H1 (cell line): Measurements from ENCODE around the gene PINLYP. TPM values are rescaled to one million over a fixed set of nuclear protein-coding genes. Genes with fewer than 3 reads are reported as not detected.

ENCODE experiments used
- CTCF ChIA-PET: fragments of 300-600 bp; sonication (Branson Sonifier 250); formaldehyde crosslinking; loops from one replicate; lab custom pipeline; 2021; ENCODE audit not compliant: partially characterized antibody; lab: Charles Lee
- POLR2A ChIA-PET: fragments of 300-600 bp; sonication (Branson Sonifier 250); formaldehyde crosslinking; loops from one replicate; lab custom pipeline; 2021; ENCODE audit warnings: inconsistent platforms; ENCODE audit not compliant: partially characterized antibody; lab: Charles Lee
- DNase-seq, 2 experiments: peaks; one replicate each; pipeline versions ENCODE4 v3.0.0 to v3.0.0-alpha.2; 2010 to 2022; ENCODE audit warnings: low spot score in 2 of 2, low read depth in 1 of 2, mixed read lengths in 1 of 2
- FAIRE-seq: peaks from 2 replicates; lab custom pipeline; 2011; peaks lifted over from hg19 to GRCh38; lab: Jason Lieb, UNC
- H2AFZ ChIP-seq: 2 replicates; pipeline ENCODE4 v1.8.1; 2012; ENCODE audit warnings: low read length, inconsistent platforms
- H2AK5ac ChIP-seq: 2 replicates; pipeline ENCODE4 v1.6.1; 2013; ENCODE audit warnings: low read depth, low read length
- H2BK120ac ChIP-seq: replicated peaks from 2 replicates; pipeline ENCODE3; 2013; ENCODE audit warnings: low read depth, low read length, inconsistent platforms
- H2BK12ac ChIP-seq: 2 replicates; pipeline ENCODE4 v1.6.1; 2013; ENCODE audit warnings: low read depth, low read length
- H2BK15ac ChIP-seq: 2 replicates; pipeline ENCODE4 v1.6.1; 2013; ENCODE audit warnings: low read length
- H2BK20ac ChIP-seq: 2 replicates; pipeline ENCODE4 v1.6.1; 2013; ENCODE audit warnings: low read length
- H2BK5ac ChIP-seq: 2 replicates; pipeline ENCODE4 v1.6.1; 2013; ENCODE audit warnings: low read depth, low read length
- H3K14ac ChIP-seq: 2 replicates; pipeline ENCODE4 v1.6.1; 2013; ENCODE audit warnings: inconsistent platforms; ENCODE audit not compliant: insufficient read length
- H3K18ac ChIP-seq: 2 replicates; pipeline ENCODE4 v1.6.1; 2013; ENCODE audit warnings: low read length; ENCODE audit errors: extremely low read depth
- H3K23ac ChIP-seq: 2 replicates; pipeline ENCODE4 v1.6.1; 2013; ENCODE audit warnings: inconsistent platforms; ENCODE audit not compliant: insufficient read length
- H3K23me2 ChIP-seq: 2 replicates; pipeline ENCODE4 v1.6.1; 2013; ENCODE audit warnings: low read depth, low read length
- H3K27ac ChIP-seq: 2 replicates; pipeline ENCODE4 v1.6.1; 2011; ENCODE audit warnings: low read depth, low read length, inconsistent platforms
- H3K27me3 ChIP-seq, 4 experiments: replicated peaks in 1 of 4; 1 replicate in 1 of 4; 2 replicates in 3 of 4; pipeline versions ENCODE4 v1.6.1 to v1.8.1; 2011 to 2013; ENCODE audit warnings: low read length in 3 of 4, mild to moderate bottlenecking in 3 of 4, inconsistent platforms in 2 of 4, mixed read lengths in 2 of 4, moderate library complexity in 1 of 4; ENCODE audit not compliant: control insufficient read depth in 3 of 4, insufficient read depth in 3 of 4; ENCODE audit errors: extremely low read depth in 1 of 4
- H3K36me3 ChIP-seq, 4 experiments: 2 replicates each; pipeline versions ENCODE4 v1.6.1 to v1.8.1; 2011 to 2013; ENCODE audit warnings: mild to moderate bottlenecking in 4 of 4, low read length in 3 of 4, moderate library complexity in 2 of 4, control low read depth in 1 of 4, inconsistent platforms in 1 of 4; ENCODE audit not compliant: insufficient read depth in 4 of 4, control insufficient read depth in 2 of 4
- H3K4ac ChIP-seq: replicated peaks from 2 replicates; pipeline ENCODE3; 2013; ENCODE audit warnings: low read length, low read depth, mixed read lengths, inconsistent platforms; ENCODE audit not compliant: insufficient read length
- H3K4me1 ChIP-seq, 4 experiments: replicated peaks in 1 of 4; 1 replicate in 1 of 4; 2 replicates in 3 of 4; pipeline versions ENCODE4 v1.6.1 to v1.8.1; 2011 to 2013; ENCODE audit warnings: low read length in 3 of 4, inconsistent platforms in 2 of 4, mixed read lengths in 1 of 4; ENCODE audit not compliant: insufficient read depth in 4 of 4, control insufficient read depth in 3 of 4
- H3K4me2 ChIP-seq, 2 experiments: 2 replicates each; pipeline versions ENCODE4 v1.6.1 to v1.8.1; 2011 to 2013; ENCODE audit warnings: low read depth in 2 of 2, low read length in 2 of 2, control low read depth in 1 of 2, inconsistent platforms in 1 of 2, mild to moderate bottlenecking in 1 of 2; ENCODE audit not compliant: insufficient read depth in 1 of 2
- H3K4me3 ChIP-seq, 4 experiments: fragments of 200-600, 300-600 bp in 1 of 4; sonication (generic), shearing (Covaris generic), sonication (Bioruptor Twin) in 1 of 4; 2 replicates each; pipeline versions ENCODE4 v1.5.1 to v1.8.1; 2011 to 2016; ENCODE audit warnings: low read length in 4 of 4, low read depth in 3 of 4, control low read depth in 2 of 4, inconsistent platforms in 2 of 4, mild to moderate bottlenecking in 2 of 4, mixed read lengths in 1 of 4, moderate library complexity in 1 of 4; ENCODE audit not compliant: insufficient read depth in 2 of 4; ENCODE audit errors: extremely low read depth in 1 of 4
- H3K56ac ChIP-seq: replicated peaks from 2 replicates; pipeline ENCODE3; 2013; ENCODE audit warnings: low read depth, mild to moderate bottlenecking, mixed read lengths, low read length, inconsistent platforms; ENCODE audit not compliant: insufficient read length
- H3K79me1 ChIP-seq: 2 replicates; pipeline ENCODE4 v1.6.1; 2013; ENCODE audit warnings: low read depth, low read length, control low read depth
- H3K79me2 ChIP-seq, 2 experiments: 2 replicates each; pipeline versions ENCODE4 v1.6.1 to v1.8.1; 2012 to 2013; ENCODE audit warnings: low read length in 2 of 2, mild to moderate bottlenecking in 2 of 2, inconsistent platforms in 1 of 2; ENCODE audit not compliant: insufficient read depth in 2 of 2, control insufficient read depth in 1 of 2
- H3K9ac ChIP-seq, 4 experiments: replicated peaks in 1 of 4; 1 replicate in 1 of 4; 2 replicates in 3 of 4; pipeline versions ENCODE4 v1.6.1 to v1.8.1; 2011 to 2013; ENCODE audit warnings: low read depth in 3 of 4, low read length in 3 of 4, control low read depth in 2 of 4, mild to moderate bottlenecking in 2 of 4, moderate library complexity in 2 of 4, inconsistent platforms in 1 of 4; ENCODE audit errors: extremely low read depth in 1 of 4
- H3K9me3 ChIP-seq, 2 experiments: 2 replicates each; pipeline versions ENCODE4 v1.6.1 to v1.8.1; 2012 to 2013; ENCODE audit warnings: mild to moderate bottlenecking in 2 of 2, moderate library complexity in 2 of 2, control low read depth in 1 of 2, inconsistent platforms in 1 of 2, low read depth in 1 of 2, low read length in 1 of 2, mixed read lengths in 1 of 2; ENCODE audit not compliant: insufficient read depth in 2 of 2
- H4K20me1 ChIP-seq, 2 experiments: replicated peaks in 1 of 2; 2 replicates each; pipeline versions ENCODE3 to v1.8.1; 2011 to 2013; ENCODE audit warnings: inconsistent platforms in 2 of 2, low read length in 2 of 2, mild to moderate bottlenecking in 1 of 2; ENCODE audit not compliant: insufficient read depth in 2 of 2, control insufficient read depth in 1 of 2
- H4K5ac ChIP-seq: 2 replicates; pipeline ENCODE4 v1.6.1; 2013; ENCODE audit warnings: low read length, low read depth, mixed read lengths, inconsistent platforms; ENCODE audit not compliant: insufficient read length
- H4K8ac ChIP-seq: 2 replicates; pipeline ENCODE4 v1.8.0; 2013; ENCODE audit warnings: mild to moderate bottlenecking, moderate library complexity, low read length, inconsistent platforms; ENCODE audit not compliant: insufficient read depth; ENCODE audit errors: extremely low read depth
- H4K91ac ChIP-seq: replicated peaks from 2 replicates; pipeline ENCODE3; 2013; ENCODE audit warnings: low read length, mixed read lengths, inconsistent platforms; ENCODE audit not compliant: insufficient read length
- BACH1 ChIP-seq: IDR thresholded peaks from 2 replicates; pipeline ENCODE4 v1.6.1; 2012; ENCODE audit warnings: low read length, improper control_type of control experiment
- BRCA1 ChIP-seq: IDR thresholded peaks from 2 replicates; pipeline ENCODE4 v1.6.1; 2012; ENCODE audit warnings: low read depth, low read length, improper control_type of control experiment
- CREB1 ChIP-seq: IDR thresholded peaks from 2 replicates; pipeline ENCODE4 v1.6.1; 2012; ENCODE audit warnings: inconsistent platforms
- HDAC6 ChIP-seq: IDR thresholded peaks from one replicate; pipeline ENCODE4 v1.7.1; 2012; ENCODE audit warnings: low read depth, mild to moderate bottlenecking, inconsistent platforms, low read length, moderate library complexity
- KDM1A ChIP-seq: fragments of 200-600, 300-600 bp; sonication (generic); IDR thresholded peaks from 2 replicates; pipeline ENCODE4 v1.7.1; 2016; ENCODE audit warnings: mild to moderate bottlenecking, low read length, borderline replicate concordance
- NANOG ChIP-seq: IDR thresholded peaks from 2 replicates; pipeline ENCODE4 v1.6.1; 2011; ENCODE audit warnings: low read length, low read depth, mild to moderate bottlenecking, inconsistent platforms; ENCODE audit not compliant: insufficient read depth, poor library complexity, severe bottlenecking
- POU5F1 ChIP-seq: IDR thresholded peaks from 2 replicates; pipeline ENCODE4 v1.6.1; 2011; ENCODE audit warnings: low read depth, mild to moderate bottlenecking, low read length, moderate library complexity
- SIX5 ChIP-seq: IDR thresholded peaks from 2 replicates; pipeline ENCODE4 v1.6.1; 2011; ENCODE audit warnings: mild to moderate bottlenecking, low read depth, low read length
- SP1 ChIP-seq: IDR thresholded peaks from 2 replicates; pipeline ENCODE4 v1.6.1; 2011; ENCODE audit warnings: low read depth, low read length
- SRF ChIP-seq: IDR thresholded peaks from 2 replicates; pipeline ENCODE4 v1.6.1; 2011; ENCODE audit warnings: mild to moderate bottlenecking, low read depth, low read length, moderate library complexity
- SUZ12 ChIP-seq: fragments of 200-600 bp; sonication (generic); IDR thresholded peaks from 2 replicates; pipeline ENCODE4 v1.6.1; 2012; ENCODE audit warnings: mild to moderate bottlenecking, inconsistent platforms, low read length, moderate library complexity, mixed read lengths
- USF2 ChIP-seq: IDR thresholded peaks from 2 replicates; pipeline ENCODE4 v1.6.1; 2011; ENCODE audit warnings: low read length, improper control_type of control experiment
- WGBS, 2 experiments: shearing (Covaris generic) in 1 of 2; methylation state at CpG; one replicate each; pipeline versions ENCODE4 v1.1.6 to v1.1.7; 2013 to 2015; ENCODE audit warnings: low lambda C conversion rate in 2 of 2, mixed read lengths in 2 of 2, inconsistent platforms in 1 of 2, low coverage in 1 of 2, missing lambda C conversion rate in 1 of 2; ENCODE audit not compliant: insufficient replicate concordance in 2 of 2, insufficient coverage in 1 of 2, insufficient read length in 1 of 2; ENCODE audit errors: extremely low coverage in 1 of 2, missing lambda C conversion rate in 1 of 2; 5-methylcytosine and 5-hydroxymethylcytosine counted together
- polyA plus RNA-seq, 7 experiments: library from polyadenylated mRNA; depleted of rRNA in 3 of 7; stranded (reverse) in 5 of 7; unstranded in 2 of 7; fragments of >200 nt in 5 of 7; fragments of 200-250 nt in 2 of 7; gene quantifications; 1 replicate in 5 of 7; 2 replicates in 1 of 7; 4 replicates in 1 of 7; pipeline versions ENCODE4 v1.2.1 to v1.2.3, GENCODE V29; 2011 to 2013; ENCODE audit warnings: missing spikeins in 2 of 7, mixed read lengths in 2 of 7
- total RNA-seq: library from RNA; stranded (reverse); fragmentation: NEBNext Ultra II Directional; extraction: Animal tissue kit (Norgen Biotek cat#: 25700); gene quantifications from 2 replicates; pipeline ENCODE4 v1.2.1, GENCODE V29; 2021

PINLYP gene
- total and polyA plus RNA-seq, 2 of the 8 experiments (the other 6 are each of a cell fraction or from before 2014, with no cell fraction given) = 7.5 to 31.3 TPM

GRCh38 chr19:43598445-43599240, 23.0 kb downstream of the PINLYP start:
- H3K4me3 ChIP-seq = no peak overlapping the region
- H3K14ac ChIP-seq = no peak overlapping the region
- 87% methylated on average over 17 of the region's 19 CpGs; no CpG with 5 or more reads in 1 of the 2 experiments for WGBS, 2 experiments
- no peaks in the 10 kb centered on the region for H3K27me3 ChIP-seq
- peaks cover 2 to 12% (median 6%) of the 10 kb centered on the region in 4 experiments; a peak in 4 of 8 replicates for H3K36me3 ChIP-seq
- H4K8ac ChIP-seq = no peak overlapping the region; the same call in 1 of the 2 replicates
- H2BK12ac ChIP-seq = no peak overlapping the region
- H3K56ac ChIP-seq = no peak overlapping the region
- FAIRE-seq (no peak), DNase-seq (no peak)
- peaks cover 2 to 6% (median 3%) of the 10 kb centered on the region in 4 experiments; a peak in 6 of 7 replicates for H3K4me1 ChIP-seq
- no peak overlapping the region for H2BK15ac ChIP-seq
- H3K18ac ChIP-seq = no peak overlapping the region
- peaks cover 5 to 20% of the 10 kb centered on the region in 2 experiments for H3K79me2 ChIP-seq
- peaks cover 16% of the 10 kb centered on the region; the same call in 1 of the 2 replicates for H3K23me2 ChIP-seq
- H2BK5ac ChIP-seq = no peak overlapping the region
- ChIA-PET CTCF (interaction anchor here (0.5 to 6.5 kb wide), 12 partner anchors 9 to 942 kb away, joined by 3 to 92 read pairs (median 5); partner anchors contain the start of gene ZNF575), POLR2A (interaction anchor here (0.6 to 3.1 kb wide), 5 partner anchors 8 to 69 kb away, joined by 3 to 17 read pairs (median 3); no protein-coding TSS in a partner anchor)
- H2BK20ac ChIP-seq = no peak overlapping the region
- no peaks in the 10 kb centered on the region for H3K9me3 ChIP-seq
- H4K20me1 ChIP-seq = peaks cover 0 to 3% of the 10 kb centered on the region in 2 experiments
- peaks cover 7% of the 10 kb centered on the region; the same call in 1 of the 2 replicates for H3K79me1 ChIP-seq
- no peak overlapping the region for H2AFZ ChIP-seq
- H4K5ac ChIP-seq = no peak overlapping the region
- H3K27ac ChIP-seq = no peak overlapping the region
- no peak overlapping the region for H2AK5ac ChIP-seq
- H3K23ac ChIP-seq = no peak overlapping the region
- no peak overlapping the region for H3K9ac ChIP-seq
- H3K4ac ChIP-seq = no peak overlapping the region
- H3K4me2 ChIP-seq = no peak overlapping the region; a peak in 1 of 4 replicates
- H4K91ac ChIP-seq = no peak overlapping the region
- H2BK120ac ChIP-seq = no peak overlapping the region
- TF ChIP-seq CREB1 (no peak), BRCA1 (no peak), KDM1A (no peak), USF2 (no peak), SRF (no peak), SUZ12 (no peak), NANOG (no peak), BACH1 (no peak), SIX5 (no peak), HDAC6 (no peak), POU5F1 (no peak), SP1 (no peak)
